Measurements from ENCODE around the gene CRLF1.

DNA sequence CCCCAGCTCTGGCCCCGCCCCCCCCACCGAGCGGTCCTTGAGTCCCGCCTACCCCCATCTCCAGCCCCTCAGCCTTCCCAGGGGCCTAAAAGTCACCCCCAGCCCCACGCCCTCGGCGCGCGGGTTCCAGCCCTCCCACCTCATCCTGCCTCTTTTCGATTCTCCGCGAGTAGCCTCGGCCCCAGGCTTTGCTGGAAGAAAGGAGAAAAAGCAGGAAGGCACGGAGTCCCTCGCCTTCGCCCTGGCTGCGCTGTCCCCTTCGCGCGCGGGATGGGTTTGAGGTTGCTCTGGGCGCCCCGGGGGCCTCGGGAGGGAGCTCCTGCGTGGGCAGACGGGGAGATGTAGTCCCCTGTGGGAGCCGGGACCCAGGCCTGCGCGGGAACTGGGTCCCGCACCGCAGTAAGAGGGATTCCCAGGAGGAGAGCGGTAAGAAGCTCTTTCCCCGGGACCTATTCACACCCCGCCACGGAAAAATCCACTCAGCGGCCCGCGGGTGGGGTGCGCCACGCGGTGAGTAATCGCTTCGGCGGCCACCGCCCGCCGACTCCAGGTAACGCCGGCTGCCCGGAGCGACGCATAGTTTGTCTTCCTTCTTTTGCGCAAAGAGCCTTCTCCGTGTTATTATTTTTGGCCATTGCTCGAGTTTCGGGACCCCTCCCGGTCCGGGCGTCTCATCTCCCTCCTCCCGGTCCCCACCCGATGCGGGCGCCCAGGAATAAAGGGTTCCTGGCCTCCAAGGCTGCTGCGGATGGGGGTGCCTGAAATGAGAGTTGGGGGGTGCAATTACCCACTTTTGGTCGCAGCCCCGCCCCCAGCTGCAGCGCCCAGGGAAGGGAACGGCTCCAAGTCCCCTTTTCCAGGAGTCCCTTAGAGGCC is 865 bp upstream of the CRLF1 start:
- TF ChIP-seq, protein P1, sequence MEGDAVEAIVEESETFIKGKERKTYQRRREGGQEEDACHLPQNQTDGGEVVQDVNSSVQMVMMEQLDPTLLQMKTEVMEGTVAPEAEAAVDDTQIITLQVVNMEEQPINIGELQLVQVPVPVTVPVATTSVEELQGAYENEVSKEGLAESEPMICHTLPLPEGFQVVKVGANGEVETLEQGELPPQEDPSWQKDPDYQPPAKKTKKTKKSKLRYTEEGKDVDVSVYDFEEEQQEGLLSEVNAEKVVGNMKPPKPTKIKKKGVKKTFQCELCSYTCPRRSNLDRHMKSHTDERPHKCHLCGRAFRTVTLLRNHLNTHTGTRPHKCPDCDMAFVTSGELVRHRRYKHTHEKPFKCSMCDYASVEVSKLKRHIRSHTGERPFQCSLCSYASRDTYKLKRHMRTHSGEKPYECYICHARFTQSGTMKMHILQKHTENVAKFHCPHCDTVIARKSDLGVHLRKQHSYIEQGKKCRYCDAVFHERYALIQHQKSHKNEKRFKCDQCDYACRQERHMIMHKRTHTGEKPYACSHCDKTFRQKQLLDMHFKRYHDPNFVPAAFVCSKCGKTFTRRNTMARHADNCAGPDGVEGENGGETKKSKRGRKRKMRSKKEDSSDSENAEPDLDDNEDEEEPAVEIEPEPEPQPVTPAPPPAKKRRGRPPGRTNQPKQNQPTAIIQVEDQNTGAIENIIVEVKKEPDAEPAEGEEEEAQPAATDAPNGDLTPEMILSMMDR (IDR thresholded peaks at IDR 0.05), result no peak
- no peak for TF ChIP-seq ZFX (IDR thresholded peaks at IDR 0.05; ENCODE audit: borderline replicate concordance)

Measured in 22Rv1 (cell line).